Small intestine (tissue), 7 donors: ENCODE data around the gene SMAP2. TPM values are rescaled to one million over a fixed set of nuclear protein-coding genes. Genes with fewer than 3 reads are reported as not detected.

Experiments used
- DNase-seq, 2 donors: peaks; one replicate each; pipeline versions ENCODE4 v3.0.0 to v3.0.0-alpha.2; 2013
- FAIRE-seq: peaks from 2 replicates; lab custom pipeline; 2012; peaks lifted over from hg19 to GRCh38; lab: Jason Lieb, UNC
- H3K27ac ChIP-seq, 3 donors: one replicate each; pipeline ENCODE4 v1.5.1; 2013; ENCODE audit warnings: low read length in 2 of 3, mild to moderate bottlenecking in 2 of 3, control low read depth in 1 of 3, inconsistent platforms in 1 of 3, low read depth in 1 of 3, moderate library complexity in 1 of 3
- H3K27me3 ChIP-seq, 3 donors: one replicate each; pipeline ENCODE4 v1.6.1; 2013; ENCODE audit warnings: low read length in 3 of 3, inconsistent platforms in 1 of 3; ENCODE audit not compliant: control insufficient read depth in 3 of 3, insufficient read depth in 3 of 3
- H3K36me3 ChIP-seq, 3 donors: one replicate each; pipeline ENCODE4 v1.6.1; 2013; ENCODE audit warnings: low read length in 3 of 3, inconsistent platforms in 1 of 3, low read depth in 1 of 3, mild to moderate bottlenecking in 1 of 3, moderate library complexity in 1 of 3; ENCODE audit not compliant: control insufficient read depth in 3 of 3, insufficient read depth in 2 of 3
- H3K4me1 ChIP-seq, 3 donors: one replicate each; pipeline ENCODE4 v1.6.1; 2013; ENCODE audit warnings: low read length in 2 of 3, inconsistent platforms in 1 of 3, low read depth in 1 of 3, mild to moderate bottlenecking in 1 of 3, moderate library complexity in 1 of 3; ENCODE audit not compliant: control insufficient read depth in 3 of 3, insufficient read depth in 2 of 3
- H3K4me3 ChIP-seq, 3 donors: one replicate each; pipeline ENCODE4 v1.5.1; 2013; ENCODE audit warnings: low read length in 3 of 3, control low read depth in 1 of 3, inconsistent platforms in 1 of 3, low read depth in 1 of 3, mild to moderate bottlenecking in 1 of 3, moderate library complexity in 1 of 3
- H3K9me3 ChIP-seq, 2 donors: one replicate each; pipeline ENCODE4 v1.6.1; 2013; ENCODE audit warnings: low read depth in 1 of 2, low read length in 1 of 2; ENCODE audit not compliant: control insufficient read depth in 2 of 2, insufficient read depth in 1 of 2
- WGBS, 3 donors: extraction: QIAGEN DNeasy Blood & Tissue Kit; methylation state at CpG; one replicate each; pipeline ENCODE4 v1.1.7; 2013; 5-methylcytosine and 5-hydroxymethylcytosine counted together
- polyA plus RNA-seq, 4 donors: library from polyadenylated mRNA; stranded (reverse) in 3 of 4; unstranded in 1 of 4; fragments of 200-250 nt in 3 of 4; fragments of 120-200 nt in 1 of 4; gene quantifications; one replicate each; pipeline versions ENCODE4 v1.2.1 to v1.2.3, GENCODE V29; 2013
- donor health status: healthy with polysubstance abuse.
- donor health status: control.
- donor health status: control.
- donor health status: Bipolar disorder and iron deficiency.
- donor health status: healthy.

Gene SMAP2
- polyA plus RNA-seq, 4 donors = 13.0 to 27.8 (median 25.5) TPM

DNA sequence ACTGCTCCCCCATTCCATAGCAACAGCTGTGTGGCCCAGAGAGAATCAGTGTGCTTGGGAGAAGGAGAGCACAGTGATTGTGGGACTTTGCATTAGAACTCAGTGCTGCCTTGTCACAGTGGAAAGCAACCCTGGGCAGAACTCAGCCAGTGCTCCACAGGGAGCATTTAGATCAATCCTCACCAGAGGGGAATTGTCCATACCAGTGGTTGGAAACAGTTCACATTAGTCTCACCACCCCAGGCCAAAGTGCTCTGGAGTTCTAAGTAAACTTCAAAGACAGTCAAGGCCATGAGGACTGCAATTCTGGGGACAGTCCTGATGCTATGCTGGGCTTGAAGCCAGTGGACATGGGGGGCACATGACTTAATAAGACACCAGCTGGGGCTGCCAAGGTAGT, 12.9 kb upstream of the SMAP2 start:
- peaks cover 0 to 8% of the 10 kb centered on the region in 2 donors for H3K9me3 ChIP-seq
- H3K4me1 ChIP-seq = no peaks in the 10 kb centered on the region
- DNase-seq (no peak), FAIRE-seq (no peak)
- no peaks in the 10 kb centered on the region for H3K36me3 ChIP-seq
- no peak overlapping the region for H3K27ac ChIP-seq
- no peak overlapping the region for H3K4me3 ChIP-seq
- peaks cover 0 to 9% (median 0%) of the 10 kb centered on the region in 3 donors for H3K27me3 ChIP-seq

DNA sequence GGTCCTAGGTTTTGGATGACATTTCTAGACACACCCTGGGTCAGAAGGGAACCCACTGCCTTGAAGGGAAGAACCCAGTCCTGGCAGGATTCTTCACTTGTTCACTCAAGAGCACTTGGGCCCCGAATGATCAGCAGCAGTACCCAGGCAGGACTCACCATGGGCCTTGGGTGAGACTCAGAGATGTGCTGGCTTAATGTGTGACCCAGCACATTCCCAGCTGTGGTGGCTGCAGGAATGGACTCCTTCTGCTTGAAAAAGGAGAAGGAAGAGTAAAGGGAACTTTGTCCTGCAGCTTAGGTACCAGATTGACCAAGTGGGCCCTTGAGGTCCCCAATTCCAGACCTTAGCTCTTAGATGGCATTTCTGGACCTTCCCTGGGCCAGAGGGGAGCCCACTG, 12.3 kb upstream of the SMAP2 start:
- no peak for FAIRE-seq
- Histone ChIP-seq H3K27ac (no peak overlapping the region), H3K36me3 (no peaks in the 10 kb centered on the region), H3K9me3 (peaks cover 0 to 8% of the 10 kb centered on the region in 2 donors), H3K4me3 (no peak overlapping the region), H3K4me1 (no peaks in the 10 kb centered on the region), H3K27me3 (peaks cover 0 to 9% (median 0%) of the 10 kb centered on the region in 3 donors)
- 88 to 100% (median 100%) methylated on average over 1 of the region's 1 CpG for WGBS, 3 donors
- DNase-seq = no peak

DNA sequence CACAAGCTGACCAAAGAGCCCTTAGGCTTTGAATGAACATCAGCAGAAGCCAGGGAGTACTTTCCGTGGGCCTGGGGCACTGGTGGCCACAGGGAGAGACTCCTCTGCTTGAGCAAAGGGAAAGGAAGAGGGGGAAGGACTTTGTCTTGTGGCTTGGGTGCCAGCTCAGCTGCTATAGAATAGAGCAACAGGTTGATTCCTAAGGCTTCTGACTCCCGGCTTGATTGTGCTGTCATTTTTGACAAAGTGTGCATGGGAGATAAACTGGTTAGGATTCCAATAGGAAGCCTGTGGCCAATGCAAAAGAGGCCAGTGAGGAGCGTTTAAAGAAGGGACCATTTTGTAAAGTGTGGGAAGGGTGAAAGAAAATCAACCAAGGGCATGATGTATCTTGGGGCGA, 11.9 kb upstream of the SMAP2 start:
- 88 to 91% (median 90%) methylated on average over 4 of the region's 4 CpGs for WGBS, 3 donors
- no peak overlapping the region for H3K27ac ChIP-seq

DNA sequence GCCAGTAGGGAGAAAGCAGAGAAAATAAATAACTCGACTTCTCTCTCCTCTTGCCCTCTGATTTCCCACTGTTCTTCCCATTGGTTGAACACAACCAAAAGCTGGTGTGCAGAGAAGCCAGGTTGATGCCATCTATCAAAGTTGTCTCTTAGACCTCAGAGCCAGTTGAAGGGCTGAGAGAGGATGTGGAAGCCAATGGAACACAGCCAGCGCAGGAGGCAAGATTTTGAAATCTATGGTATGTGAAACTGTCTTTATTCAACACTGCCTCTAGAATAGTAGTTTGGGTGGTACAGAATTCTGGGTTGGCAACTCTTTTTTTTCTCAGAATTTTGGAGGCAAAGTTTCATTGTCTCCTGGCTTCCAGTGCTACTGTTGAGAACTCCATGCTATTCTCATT, 11.3 kb upstream of the SMAP2 start:
- FAIRE-seq (no peak), DNase-seq (no peak)
- Histone ChIP-seq H3K4me1 (no peaks in the 10 kb centered on the region), H3K27ac (no peak overlapping the region), H3K27me3 (peaks cover 0 to 9% (median 0%) of the 10 kb centered on the region in 3 donors), H3K9me3 (peaks cover 0 to 8% of the 10 kb centered on the region in 2 donors), H3K4me3 (no peak overlapping the region), H3K36me3 (no peaks in the 10 kb centered on the region)
- 84 to 89% (median 85%) methylated on average over 2 of the region's 2 CpGs for WGBS, 3 donors

More for the DNA sequence above, 11.9 kb upstream of the SMAP2 start:
- H3K9me3 ChIP-seq = peaks cover 0 to 8% of the 10 kb centered on the region in 2 donors
- FAIRE-seq (no peak), DNase-seq (no peak)
- H3K4me1 ChIP-seq = no peaks in the 10 kb centered on the region
- no peak overlapping the region for H3K4me3 ChIP-seq
- H3K27me3 ChIP-seq = peaks cover 0 to 9% (median 0%) of the 10 kb centered on the region in 3 donors
- H3K36me3 ChIP-seq = no peaks in the 10 kb centered on the region

DNA sequence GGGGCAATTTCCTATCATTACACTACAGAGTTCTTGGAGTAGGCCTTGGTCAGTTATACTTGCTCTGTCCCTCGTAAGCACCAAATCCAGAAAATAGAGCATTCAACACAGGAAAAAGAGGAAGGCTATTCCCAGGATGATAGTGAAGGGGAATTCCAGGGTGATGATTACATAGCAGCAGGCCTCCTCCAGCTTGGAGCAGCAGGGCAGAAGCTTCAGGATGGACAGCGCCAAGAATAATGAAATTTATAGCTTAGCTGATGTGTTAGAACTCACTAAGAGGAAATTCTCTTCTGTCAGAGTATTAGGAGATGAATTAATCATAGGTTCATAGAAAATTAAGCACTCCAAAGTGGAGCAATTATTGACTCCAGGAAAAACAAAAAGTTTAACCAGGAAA, 10.8 kb upstream of the SMAP2 start:
- FAIRE-seq = no peak
- H3K4me3 ChIP-seq = no peak overlapping the region
- no peak for DNase-seq
- no peaks in the 10 kb centered on the region for H3K36me3 ChIP-seq
- peaks cover 0 to 8% of the 10 kb centered on the region in 2 donors for H3K9me3 ChIP-seq
- 62 to 88% (median 84%) methylated on average over 2 of the region's 2 CpGs for WGBS, 3 donors
- peaks cover 0 to 9% (median 0%) of the 10 kb centered on the region in 3 donors for H3K27me3 ChIP-seq
- no peak overlapping the region for H3K27ac ChIP-seq
- H3K4me1 ChIP-seq = no peaks in the 10 kb centered on the region

DNA sequence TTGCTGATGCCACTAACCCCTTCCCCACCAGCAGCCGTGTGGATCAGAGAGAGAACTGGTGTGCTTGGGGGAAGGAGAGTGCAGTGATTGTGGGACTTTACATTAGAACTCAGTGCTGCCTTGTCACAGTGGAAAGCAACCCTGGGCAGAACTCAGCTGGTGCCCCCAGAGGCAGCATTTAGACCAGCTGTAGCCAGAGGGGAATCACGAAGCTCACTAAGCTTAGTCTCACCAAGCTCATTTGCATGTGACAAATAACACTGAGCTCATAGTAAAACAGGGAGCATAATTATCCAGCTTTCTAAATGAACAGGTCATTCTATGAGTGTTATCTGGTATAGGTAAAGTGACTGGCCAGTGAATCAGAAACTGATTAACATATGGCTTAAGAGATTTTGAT, 9.8 kb upstream of the SMAP2 start:
- H3K4me1 ChIP-seq = no peaks in the 10 kb centered on the region
- H3K27me3 ChIP-seq = peaks cover 0 to 9% (median 0%) of the 10 kb centered on the region in 3 donors
- WGBS, 3 donors = 28 to 43% (median 37%) methylated on average over 2 of the region's 2 CpGs
- H3K27ac ChIP-seq = no peak overlapping the region
- H3K9me3 ChIP-seq = peaks cover 0 to 4% of the 10 kb centered on the region in 2 donors
- DNase-seq (no peak), FAIRE-seq (no peak)
- no peaks in the 10 kb centered on the region for H3K36me3 ChIP-seq
- no peak overlapping the region for H3K4me3 ChIP-seq

DNA sequence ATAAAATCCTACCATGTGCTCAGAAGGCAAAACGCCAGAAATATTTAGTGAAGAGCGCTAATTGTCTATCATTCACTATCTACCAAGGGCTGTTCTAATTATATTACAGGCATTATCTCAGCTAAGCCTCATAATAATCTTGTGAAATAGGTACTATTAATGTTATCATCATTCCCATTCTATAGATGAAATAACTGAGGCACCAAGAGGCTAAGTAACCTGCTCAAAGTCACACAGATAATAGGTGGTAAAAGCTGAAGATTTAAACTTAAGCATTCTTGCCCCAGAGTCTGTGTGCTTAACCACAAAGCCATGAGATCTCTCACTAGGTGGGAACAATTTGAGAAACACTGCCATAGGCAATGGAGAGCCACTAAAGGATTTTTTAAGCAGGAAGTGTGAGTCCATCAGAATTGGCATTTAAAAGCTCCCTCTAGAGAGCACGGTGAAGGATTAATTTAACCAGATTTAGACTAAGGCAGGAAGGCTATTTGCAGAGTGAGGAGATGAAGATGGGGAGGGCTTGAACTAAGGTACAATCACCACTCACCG, 1.7 kb upstream of the SMAP2 start:
- Histone ChIP-seq H3K27ac (no peak overlapping the region), H3K36me3 (no peaks in the 10 kb centered on the region), H3K4me1 (peaks cover 0 to 6% (median 2%) of the 10 kb centered on the region in 3 donors), H3K9me3 (no peaks in the 10 kb centered on the region), H3K27me3 (no peaks in the 10 kb centered on the region), H3K4me3 (no peak overlapping the region)
- FAIRE-seq (no peak), DNase-seq (no peak)
- WGBS, 3 donors = 47 to 67% (median 60%) methylated on average over 4 of the region's 4 CpGs

DNA sequence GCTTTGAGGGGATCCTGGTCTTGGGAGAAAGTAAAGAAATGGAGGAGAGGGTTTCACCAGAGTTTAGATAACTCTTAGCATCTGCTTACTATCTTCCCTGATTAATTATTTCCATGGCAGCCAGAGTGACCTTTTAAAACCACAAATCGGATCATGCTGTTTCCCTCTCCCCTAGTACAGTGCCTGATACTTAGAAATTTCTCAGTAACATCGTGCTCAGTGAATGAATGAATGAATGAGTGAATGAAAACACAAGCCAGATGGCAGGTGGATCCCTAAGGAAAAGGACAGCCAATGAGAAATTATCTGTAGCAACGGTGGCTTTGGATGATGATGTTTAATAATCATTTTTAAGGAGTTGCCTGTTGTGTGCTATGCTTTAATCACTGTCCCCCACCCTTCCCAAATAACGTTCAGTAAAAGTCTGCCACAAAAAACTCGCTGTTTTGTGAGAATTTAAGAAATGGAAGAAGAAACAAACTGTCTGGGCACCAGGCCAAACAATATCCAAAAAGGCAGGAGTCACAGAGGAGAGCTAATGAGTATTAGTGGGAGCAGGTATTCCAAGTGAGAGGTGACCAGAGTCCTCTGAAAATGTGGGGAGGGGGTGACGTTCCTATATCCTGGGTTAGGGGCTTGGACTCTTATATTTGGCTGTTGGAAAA, 737 bp upstream of the SMAP2 start:
- 34 to 44% (median 44%) methylated on average over 6 of the region's 6 CpGs for WGBS, 3 donors
- no peaks in the 10 kb centered on the region for H3K36me3 ChIP-seq
- H3K4me3 ChIP-seq = no peak overlapping the region
- no peak overlapping the region for H3K27ac ChIP-seq
- no peaks in the 10 kb centered on the region for H3K9me3 ChIP-seq
- no peaks in the 10 kb centered on the region for H3K27me3 ChIP-seq
- H3K4me1 ChIP-seq = peaks cover 0 to 6% (median 4%) of the 10 kb centered on the region in 3 donors
- FAIRE-seq = no peak
- DNase-seq = no peak
